Measurements from ENCODE around the gene XCL1.

DNA sequence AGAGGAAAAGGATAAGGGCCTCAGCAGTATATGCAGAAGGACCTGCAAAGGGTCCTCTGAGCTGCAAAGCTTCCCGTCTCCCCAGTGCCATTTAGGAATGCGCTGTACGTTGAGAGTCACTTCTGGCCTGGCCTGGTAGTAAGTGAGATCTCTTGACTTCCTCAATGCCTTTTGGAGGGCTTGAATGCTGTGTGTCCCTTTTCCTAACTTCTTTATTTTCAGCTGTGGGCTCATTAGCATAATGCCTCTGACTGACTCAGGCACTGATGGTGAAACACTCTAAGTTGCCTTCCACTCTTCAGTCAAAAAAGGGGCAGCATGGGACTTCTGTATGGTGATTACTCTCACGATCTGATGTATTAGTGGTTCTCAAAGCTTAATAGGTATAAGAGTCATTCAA lies 49.9 kb downstream of the XCL1 start:
- no peak for TF ChIP-seq FOXM1 (IDR thresholded peaks at IDR 0.05; ENCODE audit: borderline replicate concordance)
- no peak for TF ChIP-seq BHLHE40 (IDR thresholded peaks at IDR 0.05; ENCODE audit: borderline replicate concordance)
- TF ChIP-seq TARDBP (IDR thresholded peaks at IDR 0.05) = no peak
- TF ChIP-seq FOXK2 (IDR thresholded peaks at IDR 0.05) = no peak
- TF ChIP-seq HDGF (IDR thresholded peaks at IDR 0.05; ENCODE audit: borderline replicate concordance) = no peak
- TF ChIP-seq LEF1 (IDR thresholded peaks at IDR 0.05; ENCODE audit: borderline replicate concordance) = no peak
- no peak for TF ChIP-seq SP1 (IDR thresholded peaks at IDR 0.05)
- no peak for TF ChIP-seq ARNT (IDR thresholded peaks at IDR 0.05)

Data from HEK293T (cell line).